Liver (tissue), 9 donors: ENCODE measurements around the gene MDM2. TPM values are rescaled to one million over a fixed set of nuclear protein-coding genes. Genes with fewer than 3 reads are reported as not detected.

Source experiments
- DNase-seq: peaks from one replicate; pipeline ENCODE4 v3.0.0-alpha.2; 2017; ENCODE audit warnings: low spot score
- H3K27ac ChIP-seq, 2 donors: one replicate each; pipeline ENCODE4 v1.7.0; 2013; ENCODE audit warnings: inconsistent platforms in 2 of 2, low read length in 2 of 2, control low read depth in 1 of 2, low read depth in 1 of 2, mild to moderate bottlenecking in 1 of 2
- H3K27me3 ChIP-seq, 4 donors: one replicate each; pipeline versions ENCODE4 v1.6.1 to v1.7.0; 2013; ENCODE audit warnings: low read length in 3 of 4, inconsistent platforms in 1 of 4, mild to moderate bottlenecking in 1 of 4, moderate library complexity in 1 of 4; ENCODE audit not compliant: control insufficient read depth in 4 of 4, insufficient read depth in 4 of 4
- H3K36me3 ChIP-seq, 4 donors: one replicate each; pipeline versions ENCODE4 v1.6.1 to v1.7.0; 2013; ENCODE audit warnings: low read length in 3 of 4, mild to moderate bottlenecking in 3 of 4, low read depth in 1 of 4, moderate library complexity in 1 of 4; ENCODE audit not compliant: control insufficient read depth in 4 of 4, insufficient read depth in 3 of 4
- H3K4me1 ChIP-seq, 4 donors: one replicate each; pipeline versions ENCODE4 v1.6.1 to v1.7.0; 2013; ENCODE audit warnings: low read length in 3 of 4, mild to moderate bottlenecking in 3 of 4, moderate library complexity in 1 of 4; ENCODE audit not compliant: control insufficient read depth in 4 of 4, insufficient read depth in 4 of 4
- H3K4me3 ChIP-seq, 3 donors: one replicate each; pipeline versions ENCODE4 v1.6.1 to v1.7.0; 2013; ENCODE audit warnings: low read length in 3 of 3, control low read depth in 1 of 3, low read depth in 1 of 3, mild to moderate bottlenecking in 1 of 3
- H3K9ac ChIP-seq, 2 donors: one replicate each; pipeline ENCODE4 v1.7.0; 2013; ENCODE audit warnings: low read length in 2 of 2, mild to moderate bottlenecking in 2 of 2, moderate library complexity in 2 of 2, control low read depth in 1 of 2, low read depth in 1 of 2
- H3K9me3 ChIP-seq, 4 donors: one replicate each; pipeline versions ENCODE4 v1.6.1 to v1.7.0; 2013; ENCODE audit warnings: low read length in 3 of 4; ENCODE audit not compliant: control insufficient read depth in 4 of 4
- ATF3 ChIP-seq: IDR thresholded peaks from 2 replicates; pipeline ENCODE4 v1.6.1; 2016; ENCODE audit warnings: antibody characterized with exemption
- CTCF ChIP-seq: fragments of 150-350 bp; IDR thresholded peaks from 2 replicates; pipeline ENCODE4 v1.5.1; 2017; ENCODE audit warnings: improper control_type of control experiment, low read depth, low read length; ENCODE audit not compliant: missing input control
- EGR1 ChIP-seq, 2 donors: IDR thresholded peaks; 2 replicates each; pipeline ENCODE4 v1.6.1; 2016 to 2018; ENCODE audit warnings: antibody characterized with exemption in 2 of 2, low read depth in 2 of 2
- FOXA1 ChIP-seq: IDR thresholded peaks from 2 replicates; pipeline ENCODE4 v1.6.1; 2016; ENCODE audit warnings: antibody characterized with exemption
- FOXA2 ChIP-seq: IDR thresholded peaks from 2 replicates; pipeline ENCODE4 v1.6.1; 2016; ENCODE audit warnings: antibody characterized with exemption
- GABPA ChIP-seq, 2 donors: IDR thresholded peaks in 1 of 2; conservative IDR thresholded peaks in 1 of 2; 2 replicates each; pipeline ENCODE4 v1.6.1; 2016; ENCODE audit warnings: antibody characterized with exemption in 2 of 2, mild to moderate bottlenecking in 1 of 2, moderate library complexity in 1 of 2
- HNF4A ChIP-seq, 2 donors: conservative IDR thresholded peaks; 2 replicates each; pipeline ENCODE4 v1.6.1; 2016; ENCODE audit warnings: antibody characterized with exemption in 2 of 2, mild to moderate bottlenecking in 2 of 2
- HNF4G ChIP-seq: IDR thresholded peaks from 2 replicates; pipeline ENCODE4 v1.6.1; 2016; ENCODE audit warnings: antibody characterized with exemption
- JUND ChIP-seq, 2 donors: IDR thresholded peaks; 2 replicates each; pipeline ENCODE4 v1.6.1; 2016; ENCODE audit warnings: antibody characterized with exemption in 2 of 2
- MAX ChIP-seq: IDR thresholded peaks from 2 replicates; pipeline ENCODE4 v1.6.1; 2016; ENCODE audit warnings: antibody characterized with exemption
- NR2F2 ChIP-seq: IDR thresholded peaks from 2 replicates; pipeline ENCODE4 v1.6.1; 2016; ENCODE audit warnings: antibody characterized with exemption
- RAD21 ChIP-seq, 2 donors: IDR thresholded peaks; 2 replicates each; pipeline ENCODE4 v1.6.1; 2016; ENCODE audit warnings: antibody characterized with exemption in 2 of 2, mild to moderate bottlenecking in 2 of 2
- REST ChIP-seq: IDR thresholded peaks from 2 replicates; pipeline ENCODE4 v1.6.1; 2016; ENCODE audit warnings: antibody characterized with exemption, mild to moderate bottlenecking
- RXRA ChIP-seq, 2 donors: IDR thresholded peaks; 2 replicates each; pipeline ENCODE4 v1.6.1; 2017 to 2018; ENCODE audit warnings: antibody characterized with exemption in 2 of 2, mild to moderate bottlenecking in 1 of 2
- SP1 ChIP-seq: IDR thresholded peaks from 2 replicates; pipeline ENCODE4 v1.6.1; 2018; ENCODE audit warnings: antibody characterized with exemption, mild to moderate bottlenecking
- TAF1 ChIP-seq: conservative IDR thresholded peaks from 2 replicates; pipeline ENCODE4 v1.6.1; 2016; ENCODE audit warnings: antibody characterized with exemption, mild to moderate bottlenecking
- YY1 ChIP-seq: IDR thresholded peaks from 2 replicates; pipeline ENCODE4 v1.6.1; 2016; ENCODE audit warnings: antibody characterized with exemption, mild to moderate bottlenecking
- ZBTB33 ChIP-seq: IDR thresholded peaks from 2 replicates; pipeline ENCODE4 v1.6.1; 2016; ENCODE audit warnings: antibody characterized with exemption
- WGBS: extraction: QIAGEN DNeasy Blood & Tissue Kit; methylation state at CpG from one replicate; pipeline ENCODE4 v1.1.7; 2013; 5-methylcytosine and 5-hydroxymethylcytosine counted together
- polyA plus RNA-seq, 2 donors: library from polyadenylated mRNA; stranded (reverse) in 1 of 2; unstranded in 1 of 2; fragments of 200-250 nt in 1 of 2; fragments of >200 nt in 1 of 2; fragmentation: Nextera tagmentation in 1 of 2; extraction: Ambion mirVana in 1 of 2; gene quantifications; one replicate each; pipeline versions ENCODE4 v1.2.1 to v1.2.3, GENCODE V29; 2013 to 2015
- total RNA-seq, 2 donors: library from RNA; depleted of rRNA; stranded (reverse); fragments of >200 nt; gene quantifications; one replicate each; pipeline ENCODE4 v1.2.3, GENCODE V29; 2014
- donor health status: healthy.
- donor health status: healthy.
- donor health status: healthy.
- donor health status: healthy.
- donor health status: healthy.

Gene MDM2
- total and polyA plus RNA-seq, 4 donors: 10.1 to 69.4 (median 36.9) TPM

GRCh38 chr12:68853396-68854077 lies 45.6 kb downstream of the MDM2 start:
- Histone ChIP-seq H3K9me3 (no peaks in the 10 kb centered on the region), H3K9ac (no peak overlapping the region), H3K27ac (peak overlapping the region in 1 of 2 donors; percentile 26), H3K36me3 (peaks cover 0 to 3% (median 1%) of the 10 kb centered on the region in 4 donors), H3K27me3 (no peaks in the 10 kb centered on the region), H3K4me3 (no peak overlapping the region), H3K4me1 (peaks cover 0 to 18% (median 4%) of the 10 kb centered on the region in 4 donors)
- 95% methylated on average over 3 of the region's 3 CpGs for WGBS
- TF ChIP-seq SP1: no peak
- TF ChIP-seq HNF4A (conservative IDR thresholded peaks at IDR 0.05): no peak
- TF ChIP-seq NR2F2: no peak
- no peak for TF ChIP-seq CTCF
- no peak for TF ChIP-seq YY1
- no peak for TF ChIP-seq MAX
- no peak for TF ChIP-seq FOXA2
- no peak for TF ChIP-seq ATF3
- TF ChIP-seq REST: no peak
- no peak for TF ChIP-seq JUND (IDR thresholded peaks at IDR 0.05)
- no peak for TF ChIP-seq RXRA (IDR thresholded peaks at IDR 0.05)
- TF ChIP-seq GABPA (IDR thresholded peaks at IDR 0.05 in 1 of 2, conservative IDR thresholded peaks at IDR 0.05 in 1 of 2): no peak
- no peak for TF ChIP-seq FOXA1
- no peak for TF ChIP-seq RAD21 (IDR thresholded peaks at IDR 0.05)
- TF ChIP-seq ZBTB33: no peak
- no peak for TF ChIP-seq EGR1 (IDR thresholded peaks at IDR 0.05; ENCODE audit: low read depth in 2 of 2)
- TF ChIP-seq HNF4G: no peak
- no peak for TF ChIP-seq TAF1
- no peak for DNase-seq
